Measurements from ENCODE around the gene DCLK2.

GRCh38 chr4:150216726-150217125, 138.5 kb downstream of the DCLK2 start:
- TF ChIP-seq CTCF (IDR thresholded peaks at IDR 0.05) = no peak
- no peak for TF ChIP-seq POLR2A (IDR thresholded peaks at IDR 0.05)

Data from upper lobe of left lung (tissue), 4 donors.